T47D (cell line): ENCODE results near the gene ZNF415.

Source experiments
- DNase-seq, 2 experiments: peaks; one replicate each; pipeline versions ENCODE4 v3.0.0 to v3.0.0-alpha.2; 2011 to 2012; ENCODE audit warnings: low read depth in 1 of 2, low spot score in 1 of 2
- JUND ChIP-seq: IDR thresholded peaks from 2 replicates; pipeline ENCODE4 v1.6.1; 2012; ENCODE audit warnings: low read depth
- in situ Hi-C: cut with HindIII; loops from 2 replicates; pipeline ENCODE4 v1.10.0; 2016; ENCODE audit warnings: low sequenced_read_pairs, low pct_unique_long_range_greater_than_20kb

The ZNF415 gene

GRCh38 chr19:53132141-53132991 lies at the start of gene ZNF415:
TSS of gene ZNF415 (minus strand) at chr19:53132910. CDS start at chr19:53122676, 10,234 bp downstream.
- peak; percentile 55 to 68 for DNase-seq
- in situ Hi-C loops = no loop called here
- TF ChIP-seq JUND = no peak

GRCh38 chr19:53182202-53182601 lies 49.5 kb upstream of the ZNF415 start:
- no peak for TF ChIP-seq JUND
- in situ Hi-C loops = no loop called here
- DNase-seq = no peak

- in situ Hi-C loops = no loop called here
- TF ChIP-seq JUND = no peak
- peak in 1 of 2 experiments; percentile 40 for DNase-seq
Observed at GRCh38 chr19:53177986-53178385, 45.3 kb upstream of the ZNF415 start.

GRCh38 chr19:53172889-53173288 lies 40.2 kb upstream of the ZNF415 start:
- in situ Hi-C loops = no loop called here
- no peak for TF ChIP-seq JUND
- DNase-seq = no peak

- in situ Hi-C loops = no loop called here
- TF ChIP-seq JUND = no peak
- no peak for DNase-seq
Observed at GRCh38 chr19:53165691-53166091, 33.0 kb upstream of the ZNF415 start.

- TF ChIP-seq JUND = no peak
Observed at GRCh38 chr19:53161123-53161522, 28.4 kb upstream of the ZNF415 start.

GRCh38 chr19:53160350-53160749 lies 27.6 kb upstream of the ZNF415 start:
- DNase-seq = no peak
- in situ Hi-C loops = no loop called here
- TF ChIP-seq JUND = no peak

More at GRCh38 chr19:53161123-53161522, 28.4 kb upstream of the ZNF415 start:
- DNase-seq = no peak
- in situ Hi-C loops = no loop called here

- DNase-seq = peak in 1 of 2 experiments; percentile 53
- in situ Hi-C loops = no loop called here
- no peak for TF ChIP-seq JUND
Observed at GRCh38 chr19:53158119-53158656, 25.5 kb upstream of the ZNF415 start.

- peak in 1 of 2 experiments; percentile 29 for DNase-seq
- in situ Hi-C loops = no loop called here
- no peak for TF ChIP-seq JUND
Observed at GRCh38 chr19:53157626-53158025, 24.9 kb upstream of the ZNF415 start.

GRCh38 chr19:53156850-53157249 lies 24.1 kb upstream of the ZNF415 start:
- DNase-seq = no peak
- no peak for TF ChIP-seq JUND
- in situ Hi-C loops = no loop called here

- in situ Hi-C loops = no loop called here
- no peak for TF ChIP-seq JUND
Observed at GRCh38 chr19:53147645-53148044, 14.9 kb upstream of the ZNF415 start.

GRCh38 chr19:53140351-53140750 lies 7.6 kb upstream of the ZNF415 start:
- DNase-seq = no peak
- in situ Hi-C loops = no loop called here
- no peak for TF ChIP-seq JUND

More at GRCh38 chr19:53147645-53148044, 14.9 kb upstream of the ZNF415 start:
- no peak for DNase-seq

- no peak for TF ChIP-seq JUND
- DNase-seq = no peak
- in situ Hi-C loops = no loop called here
Observed at GRCh38 chr19:53136432-53136831, 3.7 kb upstream of the ZNF415 start.
